Left colon (tissue), 2 donors: Measurements from ENCODE around the gene ZNF473. TPM values are rescaled to one million over a fixed set of nuclear protein-coding genes. Genes with fewer than 3 reads are reported as not detected.
"Not testable (repeated sequence)": the region's sequence is repeated elsewhere in the genome, so short reads cannot be mapped to it uniquely, and the experiment has no call there.

Experiments
- ATAC-seq: fragments of 200-7000 bp; cut with Tn5 transposase; one replicate; pipeline ENCODE4 v1.9.1; 2020; ENCODE audit warnings: mild to moderate bottlenecking, moderate library complexity
- DNase-seq, 2 donors: peaks; one replicate each; pipeline ENCODE4 v3.0.0-alpha.2; 2020
- intact Hi-C, 2 donors: fragments of 100-400 bp; cut with DNase I in 1 of 2; cut with micrococcal nuclease in 1 of 2; formaldehyde crosslinking; loops; one replicate each; pipeline versions ENCODE4 v1.11.2 to v1.14.0; 2022; cut with DNase I, micrococcal nuclease
- total RNA-seq, 2 donors: library from RNA; stranded (reverse); fragmentation: NEBNext Ultra II Directional; extraction: Animal tissue kit (Norgen Biotek cat#: 25700); gene quantifications; one replicate each; pipeline ENCODE4 v1.2.1, GENCODE V29; 2021
- donor health status: DM: no; HTN: no; CAD: no.
- donor health status: DM: yes; HTN: yes; CAD: no.

ZNF473 gene
- total RNA-seq, 2 donors from 2014 or later, result 4.9 to 5.9 TPM

DNA sequence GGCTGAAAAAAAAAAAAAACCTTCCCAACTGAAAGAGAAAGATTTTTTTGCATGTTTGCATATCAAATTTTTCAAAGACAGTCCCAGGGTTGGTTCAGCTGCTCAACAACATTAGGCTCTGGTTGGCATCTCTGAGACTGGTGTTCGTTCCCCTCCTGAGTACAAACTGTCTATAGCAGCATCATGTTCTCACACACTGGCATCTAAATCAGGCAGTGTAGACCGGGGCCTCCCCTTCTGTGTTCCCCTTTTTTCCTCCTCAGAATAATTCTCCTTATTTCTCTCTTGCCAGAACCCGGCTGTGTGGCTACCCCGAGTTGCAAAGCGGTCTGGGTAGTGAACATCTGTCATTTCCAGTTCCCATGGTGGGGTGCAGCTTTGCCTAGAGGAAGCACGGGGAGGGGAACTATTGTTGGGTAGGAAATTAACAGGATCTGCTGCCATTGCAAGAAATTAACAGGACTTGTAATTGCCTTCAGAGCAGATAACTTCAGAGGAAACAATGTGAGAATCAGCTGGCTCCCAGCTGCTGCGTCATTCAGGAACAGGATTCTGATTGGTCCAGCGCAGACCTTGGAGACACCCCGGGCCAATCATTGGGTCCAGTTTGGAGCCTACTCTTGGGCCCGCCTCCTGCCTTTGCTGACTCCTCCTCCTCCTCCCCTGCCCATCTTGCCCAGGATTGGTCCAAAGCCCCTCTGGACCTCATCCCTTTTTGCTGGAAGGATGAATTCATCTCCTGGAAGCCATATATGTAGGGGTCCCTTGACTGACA lies 51.0 kb downstream of the ZNF473 start:
- intact Hi-C loops, ATAC-seq, DNase-seq: not testable (repeated sequence)

DNA sequence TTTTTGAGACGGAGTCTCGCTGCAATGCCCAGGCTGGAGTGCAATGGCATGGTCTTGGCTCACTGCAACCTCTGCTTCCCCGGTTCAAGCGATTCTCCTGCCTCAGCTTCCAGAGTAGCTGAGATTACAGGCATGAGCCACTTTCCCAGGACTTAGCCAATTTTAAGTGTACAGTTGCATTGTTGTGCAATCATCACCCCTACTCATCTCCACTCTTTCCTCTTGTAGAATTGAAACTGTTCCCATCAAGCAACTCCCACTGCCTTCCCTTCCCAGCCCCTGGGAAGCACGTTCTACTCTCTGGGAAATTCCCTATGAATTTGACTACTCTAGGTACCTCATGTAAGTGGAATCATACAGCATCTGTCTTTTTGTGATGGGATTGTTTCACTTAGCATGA lies 53.2 kb downstream of the ZNF473 start:
- ATAC-seq, DNase-seq, intact Hi-C loops: not testable (repeated sequence)

DNA sequence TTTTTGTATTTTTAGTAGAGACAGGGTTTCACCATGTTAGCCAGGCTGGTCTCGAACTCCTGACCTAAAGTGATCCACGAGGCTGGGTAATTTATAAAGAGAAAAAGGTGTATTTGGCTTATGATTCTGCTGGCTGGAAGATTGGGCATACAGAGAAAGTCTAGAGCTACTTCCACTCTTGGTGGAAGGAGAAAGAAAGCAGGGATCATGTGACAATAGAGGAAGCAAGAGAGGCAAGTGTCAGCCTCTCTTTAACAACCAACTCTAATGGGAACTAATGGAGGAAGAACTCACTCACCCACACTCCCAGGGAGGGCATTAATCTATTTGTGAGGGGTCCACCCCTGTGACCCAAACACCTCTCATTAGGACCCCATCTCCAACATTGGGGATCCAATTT lies 58.6 kb downstream of the ZNF473 start:
- intact Hi-C loops, ATAC-seq, DNase-seq: not testable (repeated sequence)

DNA sequence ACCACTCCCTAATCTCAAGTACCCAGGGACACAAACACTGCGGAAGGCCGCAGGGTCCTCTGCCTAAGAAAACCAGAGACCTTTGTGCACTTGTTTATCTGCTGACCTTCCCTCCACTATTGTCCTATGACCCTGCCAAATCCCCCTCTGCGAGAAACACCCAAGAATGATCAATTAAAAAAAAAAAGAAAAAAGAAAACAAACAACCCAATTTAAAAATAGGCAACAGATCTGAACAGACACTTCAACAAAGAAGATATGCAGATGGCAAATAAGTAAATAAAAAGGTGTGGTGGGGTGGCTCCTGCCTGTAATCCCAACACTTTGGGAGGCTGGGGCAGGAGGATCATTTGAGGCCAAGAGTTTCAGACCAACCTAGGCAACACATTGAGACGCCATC lies 61.3 kb downstream of the ZNF473 start:
- ATAC-seq, DNase-seq, intact Hi-C loops: not testable (repeated sequence)

DNA sequence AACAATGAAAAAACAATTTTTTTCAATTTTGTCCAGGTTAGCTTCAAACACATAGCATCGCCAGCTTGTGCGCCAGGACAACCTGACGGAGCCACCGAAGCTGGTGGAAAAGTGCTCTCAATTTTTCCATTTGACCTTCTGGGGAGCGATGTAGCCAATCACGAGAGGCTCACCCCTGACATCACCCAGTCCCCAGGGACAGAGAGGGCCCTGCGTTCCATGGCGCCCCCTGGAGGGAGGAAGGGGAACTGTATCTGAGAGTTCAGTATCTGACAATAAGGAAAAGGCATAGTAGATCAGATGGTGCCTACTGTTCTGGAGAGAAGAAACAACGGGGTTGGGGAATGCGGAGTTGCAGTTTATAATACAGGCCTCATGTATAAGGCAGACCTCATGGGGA lies 64.9 kb downstream of the ZNF473 start:
- ATAC-seq, intact Hi-C loops, DNase-seq: not testable (repeated sequence)

DNA sequence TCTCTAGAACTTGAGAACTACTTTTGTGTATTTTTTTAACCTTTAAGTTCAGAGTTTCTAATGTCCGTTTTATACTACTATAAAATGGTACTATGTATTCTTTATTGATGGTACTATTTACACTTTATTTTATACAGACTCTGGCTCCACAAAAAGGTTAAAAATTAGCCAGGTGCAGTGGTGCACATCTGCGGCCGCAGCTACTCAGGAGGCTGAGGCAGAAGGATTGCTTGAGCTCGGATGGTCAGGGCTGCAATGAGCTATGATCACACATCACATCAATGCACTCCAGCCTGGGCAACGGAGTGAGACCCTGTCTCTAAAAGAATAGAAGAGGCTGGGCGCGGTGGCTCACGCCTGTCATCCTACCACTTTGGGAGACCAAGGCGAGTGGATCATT lies 66.0 kb downstream of the ZNF473 start:
- DNase-seq, result peak in 1 of 2 donors; percentile 50
- ATAC-seq, intact Hi-C loops: not testable (repeated sequence)

DNA sequence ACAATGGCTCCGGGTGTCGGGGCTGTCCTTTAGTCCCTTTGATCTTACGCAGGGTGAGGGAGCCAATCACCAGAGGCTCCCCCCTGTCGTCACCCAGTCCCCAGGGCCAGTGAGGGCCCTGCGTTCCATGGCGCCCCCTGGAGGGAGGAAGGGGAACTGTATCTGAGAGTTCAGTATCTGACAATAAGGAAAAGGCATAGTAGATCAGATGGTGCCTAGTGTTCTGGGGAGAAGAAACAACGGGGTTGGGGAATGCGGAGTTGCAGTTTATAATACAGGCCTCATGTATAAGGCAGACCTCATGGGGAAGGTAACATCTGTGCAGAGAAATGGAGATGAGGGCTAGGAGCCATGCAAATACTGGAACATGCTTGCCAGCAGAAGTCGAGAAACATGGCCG lies 66.8 kb downstream of the ZNF473 start:
- DNase-seq, intact Hi-C loops, ATAC-seq: not testable (repeated sequence)

DNA sequence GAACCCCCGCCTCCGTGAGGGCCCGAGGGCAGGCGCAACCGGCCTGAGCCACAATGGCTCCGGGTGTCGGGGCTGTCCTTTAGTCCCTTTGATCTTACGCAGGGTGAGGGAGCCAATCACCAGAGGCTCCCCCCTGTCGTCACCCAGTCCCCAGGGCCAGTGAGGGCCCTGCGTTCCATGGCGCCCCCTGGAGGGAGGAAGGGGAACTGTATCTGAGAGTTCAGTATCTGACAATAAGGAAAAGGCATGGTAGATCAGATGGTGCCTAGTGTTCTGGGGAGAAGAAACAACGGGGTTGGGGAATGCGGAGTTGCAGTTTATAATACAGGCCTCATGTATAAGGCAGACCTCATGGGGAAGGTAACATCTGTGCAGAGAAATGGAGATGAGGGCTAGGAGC lies 72.1 kb downstream of the ZNF473 start:
- DNase-seq, ATAC-seq, intact Hi-C loops: not testable (repeated sequence)

DNA sequence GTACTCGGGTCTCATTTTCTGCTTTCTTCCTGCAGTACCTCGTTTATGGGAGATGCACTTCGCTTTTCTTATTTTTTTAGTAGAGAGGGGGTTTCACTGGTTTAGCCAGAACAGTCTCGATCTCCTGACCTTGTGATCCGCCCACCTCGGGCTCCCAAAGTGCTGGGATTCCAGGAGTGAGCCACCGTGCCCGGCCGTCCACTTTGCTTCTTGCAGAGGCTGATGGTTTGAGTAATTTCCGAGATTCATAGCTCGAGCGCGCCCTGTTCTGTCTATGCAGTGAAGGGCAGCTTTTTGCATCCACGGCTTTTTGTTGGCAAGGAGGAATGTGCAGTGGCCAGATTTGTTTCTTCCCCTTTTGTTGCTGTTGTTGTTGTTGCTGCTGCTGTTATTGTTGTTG lies 73.1 kb downstream of the ZNF473 start:
- peak in 1 of 2 donors; percentile 13 for DNase-seq
- ATAC-seq, intact Hi-C loops: not testable (repeated sequence)

DNA sequence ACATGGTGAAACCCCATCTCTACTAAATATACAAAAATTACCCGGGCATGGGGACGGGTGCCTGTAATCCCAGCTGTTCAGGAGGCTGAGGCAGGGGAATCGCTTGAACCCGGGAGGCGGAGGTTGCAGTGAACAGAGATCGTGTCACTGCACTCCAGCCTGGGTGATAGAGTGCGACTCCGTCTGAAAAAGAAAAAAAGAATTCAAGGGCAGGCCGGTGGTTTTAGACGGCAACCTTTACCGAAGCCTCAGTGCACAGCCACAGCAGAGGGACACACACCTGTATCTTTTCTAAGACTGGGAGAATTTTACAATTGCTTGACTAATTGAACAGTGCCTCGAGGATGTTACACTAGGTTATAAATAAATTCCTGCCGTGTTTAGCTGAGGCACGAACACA lies 73.9 kb downstream of the ZNF473 start:
- ATAC-seq, intact Hi-C loops, DNase-seq: not testable (repeated sequence)

DNA sequence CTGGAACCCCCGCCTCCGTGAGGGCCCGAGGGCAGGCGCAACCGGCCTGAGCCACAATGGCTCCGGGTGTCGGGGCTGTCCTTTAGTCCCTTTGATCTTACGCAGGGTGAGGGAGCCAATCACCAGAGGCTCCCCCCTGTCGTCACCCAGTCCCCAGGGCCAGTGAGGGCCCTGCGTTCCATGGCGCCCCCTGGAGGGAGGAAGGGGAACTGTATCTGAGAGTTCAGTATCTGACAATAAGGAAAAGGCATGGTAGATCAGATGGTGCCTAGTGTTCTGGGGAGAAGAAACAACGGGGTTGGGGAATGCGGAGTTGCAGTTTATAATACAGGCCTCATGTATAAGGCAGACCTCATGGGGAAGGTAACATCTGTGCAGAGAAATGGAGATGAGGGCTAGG lies 75.1 kb downstream of the ZNF473 start:
- DNase-seq, intact Hi-C loops, ATAC-seq: not testable (repeated sequence)

Other genes with a start within 250 kb of the ZNF473 start
- 1 to 10 TPM; 7.6 to 10.0 TPM for gene FUZ, start 212.7 kb upstream of the ZNF473 start, total RNA-seq
- 10 to 100 TPM; 52.6 to 52.8 TPM for gene MED25, start 207.7 kb upstream of the ZNF473 start, total RNA-seq
- gene PTOV1, start 174.8 kb upstream of the ZNF473 start, total RNA-seq, result 10 to 100 TPM; 95.3 to 95.5 TPM
- gene PNKP, start 158.4 kb upstream of the ZNF473 start, total RNA-seq, result 10 to 100 TPM; 62.3 to 76.7 TPM
- gene AKT1S1, start 148.7 kb upstream of the ZNF473 start, total RNA-seq, result 10 to 100 TPM; 30.3 to 43.3 TPM
- 10 to 100 TPM; 32.8 to 36.4 TPM for gene TBC1D17, start 148.3 kb upstream of the ZNF473 start, total RNA-seq
- 1 to 10 TPM in 1 of 2 donors, under 1 TPM in 1; 0.67 to 1.3 TPM for gene IL4I1, start 129.1 kb upstream of the ZNF473 start, total RNA-seq
- 10 to 100 TPM; 13.2 to 16.7 TPM for gene ATF5, start 96.8 kb upstream of the ZNF473 start, total RNA-seq
- gene NUP62, start 96.5 kb upstream of the ZNF473 start, total RNA-seq, result 10 to 100 TPM; 31.5 to 37.1 TPM
- gene SIGLEC11, start 64.8 kb upstream of the ZNF473 start, total RNA-seq, result under 1 TPM; 0.40 to 0.75 TPM
- gene VRK3, start 633 bp upstream of the ZNF473 start, total RNA-seq, result 10 to 100 TPM; 48.2 to 55.3 TPM
- not detected for gene IZUMO2, start 137.3 kb downstream of the ZNF473 start, total RNA-seq
- 100 to 1,000 TPM; 455 to 653 TPM for gene MYH14, start 177.6 kb downstream of the ZNF473 start, total RNA-seq